Thyroid gland (tissue), 4 donors: ENCODE measurements around the gene PLXNA4.

ENCODE experiments used
- CTCF ChIP-seq, 6 experiments: fragments of 200-600 bp in 3 of 6; fragments of 450-650 bp in 3 of 6; sonication (generic) in 3 of 6; IDR thresholded peaks; one replicate each; pipeline ENCODE4 v1.5.1; 2016 to 2019; ENCODE audit warnings: antibody characterized with exemption in 6 of 6, mild to moderate bottlenecking in 2 of 6, inconsistent platforms in 1 of 6, moderate library complexity in 1 of 6
- POLR2A ChIP-seq, 2 donors: fragments of 450-650 bp; IDR thresholded peaks; one replicate each; pipeline ENCODE4 v1.6.1; 2017; ENCODE audit warnings: antibody characterized with exemption in 2 of 2, mild to moderate bottlenecking in 2 of 2, moderate library complexity in 1 of 2

- TF ChIP-seq POLR2A (IDR thresholded peaks at IDR 0.05): no peak
- TF ChIP-seq CTCF (IDR thresholded peaks at IDR 0.05): no peak
These were observed 115.2 kb downstream of the PLXNA4 start for GRCh38 chr7:132461032-132461592.
